Liver (tissue), 3 donors: ENCODE results near the gene LILRA2.

Experiments used
- CTCF ChIP-seq: fragments of 150-350 bp; IDR thresholded peaks from 2 replicates; pipeline ENCODE4 v1.5.1; 2017; ENCODE audit warnings: improper control_type of control experiment, low read depth, low read length; ENCODE audit not compliant: missing input control
- JUND ChIP-seq, 2 donors: IDR thresholded peaks; 2 replicates each; pipeline ENCODE4 v1.6.1; 2016; ENCODE audit warnings: antibody characterized with exemption in 2 of 2
- MAX ChIP-seq: IDR thresholded peaks from 2 replicates; pipeline ENCODE4 v1.6.1; 2016; ENCODE audit warnings: antibody characterized with exemption
- REST ChIP-seq: IDR thresholded peaks from 2 replicates; pipeline ENCODE4 v1.6.1; 2016; ENCODE audit warnings: antibody characterized with exemption, mild to moderate bottlenecking
- RXRA ChIP-seq, 2 donors: IDR thresholded peaks; 2 replicates each; pipeline ENCODE4 v1.6.1; 2017 to 2018; ENCODE audit warnings: antibody characterized with exemption in 2 of 2, mild to moderate bottlenecking in 1 of 2
- TAF1 ChIP-seq: conservative IDR thresholded peaks from 2 replicates; pipeline ENCODE4 v1.6.1; 2016; ENCODE audit warnings: antibody characterized with exemption, mild to moderate bottlenecking
- ZBTB33 ChIP-seq: IDR thresholded peaks from 2 replicates; pipeline ENCODE4 v1.6.1; 2016; ENCODE audit warnings: antibody characterized with exemption
- donor health status: healthy.
- donor health status: healthy.

GRCh38 chr19:54558339-54558738, 15.3 kb upstream of the LILRA2 start:
- TF ChIP-seq CTCF: no peak
- no peak for TF ChIP-seq TAF1
- no peak for TF ChIP-seq ZBTB33
- peak; percentile 59 for TF ChIP-seq REST
- TF ChIP-seq JUND (IDR thresholded peaks at IDR 0.05): no peak
- no peak for TF ChIP-seq RXRA (IDR thresholded peaks at IDR 0.05)
- no peak for TF ChIP-seq MAX
